Brain microvascular endothelial cell (primary cell): ENCODE measurements around the gene CPNE6.

ENCODE experiments used
- DNase-seq: peaks from one replicate; pipeline ENCODE4 v3.0.0-alpha.2; 2020
- H3K27ac ChIP-seq: fragments of 250-450 bp; sonication (Bioruptor Pico); 2 replicates; pipeline ENCODE4 v1.5.1; 2020; ENCODE audit warnings: mild to moderate bottlenecking, moderate library complexity
- H3K27me3 ChIP-seq: fragments of 250-450 bp; sonication (Bioruptor Pico); replicated peaks from 2 replicates; pipeline ENCODE4 v1.5.1; 2020; ENCODE audit warnings: mild to moderate bottlenecking
- H3K36me3 ChIP-seq: fragments of 250-450 bp; sonication (Bioruptor Pico); replicated peaks from 2 replicates; pipeline ENCODE4 v1.5.1; 2020; ENCODE audit warnings: mild to moderate bottlenecking
- H3K4me3 ChIP-seq: 2 replicates; pipeline ENCODE4 v1.5.1; 2011; ENCODE audit warnings: low read depth, mild to moderate bottlenecking, control low read depth, low read length, moderate library complexity
- CTCF ChIP-seq: IDR thresholded peaks from 2 replicates; pipeline ENCODE4 v1.5.1; 2011; ENCODE audit warnings: low read depth, mild to moderate bottlenecking, moderate library complexity, low read length, control low read depth, inconsistent platforms; ENCODE audit errors: missing control alignments
- in situ Hi-C: cut with HindIII; loops from 2 replicates; pipeline ENCODE4 v1.10.0; 2017; ENCODE audit warnings: low sequenced_read_pairs, low pct_ligation_motif_present

The CPNE6 gene

GRCh38 chr14:24110523-24110922, 39.2 kb downstream of the CPNE6 start:
- Histone ChIP-seq H3K4me3 (no peak overlapping the region), H3K36me3 (no peaks in the 10 kb centered on the region), H3K27me3 (no peaks in the 10 kb centered on the region), H3K27ac (no peak overlapping the region)
- no peak for DNase-seq
- TF ChIP-seq CTCF, result no peak
- in situ Hi-C loops, result no loop called here

- DNase-seq, result no peak
- Histone ChIP-seq H3K36me3 (no peaks in the 10 kb centered on the region), H3K4me3 (peak overlapping the region; percentile 63), H3K27ac (peak overlapping the region; percentile 95), H3K27me3 (no peaks in the 10 kb centered on the region)
- TF ChIP-seq CTCF, result no peak
- in situ Hi-C loops, result no loop called here
These were observed 42.0 kb downstream of the CPNE6 start for GRCh38 chr14:24113379-24113800.

GRCh38 chr14:24113801-24114531, 42.6 kb downstream of the CPNE6 start:
- in situ Hi-C loops, result no loop called here
- H3K27ac ChIP-seq, result peak overlapping the region; percentile 95
- TF ChIP-seq CTCF, result no peak
- H3K4me3 ChIP-seq, result peak overlapping the region; percentile 63
- no peaks in the 10 kb centered on the region for H3K36me3 ChIP-seq
- DNase-seq, result peak; percentile 86
- H3K27me3 ChIP-seq, result no peaks in the 10 kb centered on the region

- peak; percentile 99 for DNase-seq
- in situ Hi-C loops, result no loop called here
- peaks cover 5% of the 10 kb centered on the region for H3K36me3 ChIP-seq
- TF ChIP-seq CTCF, result no peak
- H3K4me3 ChIP-seq, result peak within 1 kb of the TSS; percentile 63
- peak within 1 kb of the TSS; percentile 95 for H3K27ac ChIP-seq
- H3K27me3 ChIP-seq, result no peaks in the 10 kb centered on the region
These were observed 43.4 kb downstream of the CPNE6 start, which contains the start of the genes DCAF11 and NRL for GRCh38 chr14:24114532-24115421. DCAF11 (plus strand) TSS chr14:24114777; CDS start chr14:24115595, 818 bp downstream. NRL (minus strand) TSS chr14:24114949; CDS start chr14:24082848, 32,101 bp downstream.

- H3K36me3 ChIP-seq, result peaks cover 6% of the 10 kb centered on the region
- H3K27me3 ChIP-seq, result no peaks in the 10 kb centered on the region
- in situ Hi-C loops, result no loop called here
- TF ChIP-seq CTCF, result no peak
- DNase-seq, result no peak
- peak overlapping the region; percentile 63 for H3K4me3 ChIP-seq
- H3K27ac ChIP-seq, result peak overlapping the region; percentile 95
These were observed 44.2 kb downstream of the CPNE6 start for GRCh38 chr14:24115422-24116127.
